RWPE2 (cell line): Measurements from ENCODE around the gene SAC3D1.

Source experiments
- ATAC-seq: fragments of 200-7000 bp; cut with Tn5 transposase; 3 replicates; pipeline ENCODE4 v1.9.1; 2021; ENCODE audit warnings: low read depth
- DNase-seq: peaks from one replicate; pipeline ENCODE4 v3.0.0-alpha.2; 2020; ENCODE audit warnings: low spot score
- H3K27ac ChIP-seq: fragments of 450-650 bp; 2 replicates; pipeline ENCODE4 v1.5.1; 2017; ENCODE audit warnings: mild to moderate bottlenecking; ENCODE audit not compliant: poor library complexity, severe bottlenecking
- H3K27me3 ChIP-seq: fragments of 250-450 bp; sonication (Bioruptor Pico); 2 replicates; pipeline ENCODE4 v1.5.1; 2021; ENCODE audit warnings: mild to moderate bottlenecking, moderate library complexity; ENCODE audit not compliant: insufficient read depth, poor library complexity, severe bottlenecking
- H3K36me3 ChIP-seq: fragments of 250-450 bp; sonication (Bioruptor Pico); 2 replicates; pipeline ENCODE4 v1.5.1; 2020; ENCODE audit warnings: low read depth, mild to moderate bottlenecking, moderate library complexity
- H3K4me1 ChIP-seq: fragments of 250-450 bp; sonication (Bioruptor Pico); 2 replicates; pipeline ENCODE4 v1.5.1; 2021; ENCODE audit warnings: mild to moderate bottlenecking, moderate library complexity; ENCODE audit not compliant: insufficient read depth, poor library complexity, severe bottlenecking
- H3K4me3 ChIP-seq: fragments of 250-450 bp; sonication (Bioruptor Pico); 2 replicates; pipeline ENCODE4 v1.5.1; 2021; ENCODE audit warnings: mild to moderate bottlenecking, moderate library complexity; ENCODE audit not compliant: severe bottlenecking
- H3K9me3 ChIP-seq: fragments of 250-450 bp; sonication (Bioruptor Pico); 2 replicates; pipeline ENCODE4 v1.5.1; 2021; ENCODE audit warnings: mild to moderate bottlenecking, moderate library complexity; ENCODE audit not compliant: severe bottlenecking
- TF ChIP-seq, protein P1 (sequence below): fragments of 450-650 bp; IDR thresholded peaks from one replicate; pipeline ENCODE4 v1.5.1; 2017; ENCODE audit warnings: mild to moderate bottlenecking, moderate library complexity; ENCODE audit not compliant: poor library complexity, severe bottlenecking

Gene SAC3D1

DNA sequence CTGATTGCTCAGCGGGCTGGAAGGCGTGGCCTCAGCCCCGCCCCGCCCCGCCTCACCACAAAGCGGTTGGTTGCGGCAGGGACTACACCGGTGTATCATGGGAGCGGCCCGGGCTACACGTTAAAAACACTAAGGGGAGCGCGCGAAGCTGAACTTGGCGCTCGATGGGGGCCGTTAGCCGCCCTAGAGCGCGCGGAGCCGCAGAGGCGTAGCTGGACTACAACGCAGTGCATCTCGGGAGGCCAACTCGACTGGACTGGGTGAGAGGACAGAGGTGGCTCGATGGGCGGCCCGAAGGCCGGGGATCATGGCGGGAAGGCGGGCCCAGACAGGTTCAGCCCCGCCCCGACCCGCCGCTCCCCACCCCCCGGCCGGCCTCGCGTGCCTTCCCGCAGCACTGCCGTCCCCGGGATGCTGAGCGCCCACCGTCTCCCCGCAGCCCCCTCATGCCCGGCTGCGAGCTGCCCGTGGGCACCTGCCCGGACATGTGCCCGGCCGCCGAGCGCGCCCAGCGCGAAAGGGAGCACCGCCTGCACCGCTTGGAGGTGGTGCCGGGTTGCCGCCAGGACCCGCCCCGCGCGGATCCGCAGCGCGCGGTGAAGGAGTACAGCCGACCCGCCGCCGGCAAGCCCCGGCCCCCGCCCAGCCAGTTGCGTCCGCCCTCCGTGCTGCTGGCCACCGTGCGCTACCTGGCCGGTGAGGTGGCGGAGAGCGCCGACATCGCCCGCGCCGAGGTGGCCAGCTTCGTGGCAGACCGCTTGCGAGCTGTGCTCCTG is at the start of gene SAC3D1:
TSS of gene SAC3D1 (plus strand) at position 364 of the 776 bp plus-strand sequence. CDS start at position 447, 83 bp downstream.
- Histone ChIP-seq H3K4me3 (peak within 1 kb of the TSS; percentile 73), H3K9me3 (no peaks in the 10 kb centered on the region), H3K27ac (peak within 1 kb of the TSS; percentile 68), H3K27me3 (no peaks in the 10 kb centered on the region), H3K36me3 (peaks cover 22% of the 10 kb centered on the region; the same call in 1 of the 2 replicates), H3K4me1 (peaks cover 17% of the 10 kb centered on the region)
- TF ChIP-seq, protein P1, sequence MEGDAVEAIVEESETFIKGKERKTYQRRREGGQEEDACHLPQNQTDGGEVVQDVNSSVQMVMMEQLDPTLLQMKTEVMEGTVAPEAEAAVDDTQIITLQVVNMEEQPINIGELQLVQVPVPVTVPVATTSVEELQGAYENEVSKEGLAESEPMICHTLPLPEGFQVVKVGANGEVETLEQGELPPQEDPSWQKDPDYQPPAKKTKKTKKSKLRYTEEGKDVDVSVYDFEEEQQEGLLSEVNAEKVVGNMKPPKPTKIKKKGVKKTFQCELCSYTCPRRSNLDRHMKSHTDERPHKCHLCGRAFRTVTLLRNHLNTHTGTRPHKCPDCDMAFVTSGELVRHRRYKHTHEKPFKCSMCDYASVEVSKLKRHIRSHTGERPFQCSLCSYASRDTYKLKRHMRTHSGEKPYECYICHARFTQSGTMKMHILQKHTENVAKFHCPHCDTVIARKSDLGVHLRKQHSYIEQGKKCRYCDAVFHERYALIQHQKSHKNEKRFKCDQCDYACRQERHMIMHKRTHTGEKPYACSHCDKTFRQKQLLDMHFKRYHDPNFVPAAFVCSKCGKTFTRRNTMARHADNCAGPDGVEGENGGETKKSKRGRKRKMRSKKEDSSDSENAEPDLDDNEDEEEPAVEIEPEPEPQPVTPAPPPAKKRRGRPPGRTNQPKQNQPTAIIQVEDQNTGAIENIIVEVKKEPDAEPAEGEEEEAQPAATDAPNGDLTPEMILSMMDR, result no peak
- DNase-seq (peak; percentile 96), ATAC-seq (peak; percentile 92)

DNA sequence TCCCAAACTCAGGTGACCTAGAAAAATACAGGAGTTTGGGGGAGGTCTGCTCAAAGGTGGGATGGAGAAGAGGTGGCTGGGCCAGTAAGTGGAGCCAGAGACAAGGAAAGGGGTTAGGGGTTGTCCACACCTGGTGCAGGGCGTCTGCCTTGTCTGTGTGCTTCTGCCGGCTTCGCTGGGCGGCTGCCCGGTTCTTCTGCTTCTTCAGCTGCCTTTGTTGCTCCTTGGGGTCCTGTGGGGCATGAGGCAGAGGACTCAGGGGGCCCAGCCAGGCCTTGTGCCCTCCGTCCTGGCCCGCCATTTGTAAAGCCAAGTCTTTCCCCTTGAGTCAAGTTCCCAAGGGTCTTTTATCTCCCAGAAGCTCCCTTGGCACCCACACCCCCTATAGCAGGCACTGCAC is 46.7 kb upstream of the SAC3D1 start:
- no peak overlapping the region for H3K27ac ChIP-seq
- no peak overlapping the region for H3K4me3 ChIP-seq
- no peaks in the 10 kb centered on the region for H3K36me3 ChIP-seq
- no peaks in the 10 kb centered on the region for H3K4me1 ChIP-seq
- no peaks in the 10 kb centered on the region for H3K27me3 ChIP-seq
- DNase-seq (no peak), ATAC-seq (no peak)
- TF ChIP-seq, protein P1, result no peak
- H3K9me3 ChIP-seq, result no peaks in the 10 kb centered on the region

DNA sequence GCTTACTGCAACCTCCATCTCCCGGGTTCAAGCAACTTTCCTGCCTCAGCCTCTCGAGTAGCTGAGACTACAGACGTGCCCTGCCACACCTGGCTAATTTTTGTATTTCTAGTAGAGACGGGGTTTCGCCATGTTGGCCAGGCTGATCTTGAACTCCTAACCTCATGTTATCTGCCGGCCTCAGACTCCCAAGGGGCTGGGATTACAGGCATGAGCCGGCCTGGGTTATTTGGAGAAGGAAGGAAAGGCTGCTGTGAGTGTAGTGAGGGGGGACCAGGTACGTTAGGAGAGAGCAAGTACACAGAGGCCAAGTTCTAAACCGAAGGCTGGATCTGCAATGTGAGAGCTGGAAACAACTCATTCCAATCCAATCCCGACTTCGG is 44.7 kb upstream of the SAC3D1 start:
- TF ChIP-seq, protein P1, result no peak
- peak overlapping the region; percentile 9 for H3K27ac ChIP-seq
- DNase-seq, result no peak
- no peaks in the 10 kb centered on the region for H3K4me1 ChIP-seq
- no peak for ATAC-seq
- H3K27me3 ChIP-seq, result no peaks in the 10 kb centered on the region
- no peaks in the 10 kb centered on the region for H3K9me3 ChIP-seq
- H3K36me3 ChIP-seq, result no peaks in the 10 kb centered on the region
- H3K4me3 ChIP-seq, result no peak overlapping the region

DNA sequence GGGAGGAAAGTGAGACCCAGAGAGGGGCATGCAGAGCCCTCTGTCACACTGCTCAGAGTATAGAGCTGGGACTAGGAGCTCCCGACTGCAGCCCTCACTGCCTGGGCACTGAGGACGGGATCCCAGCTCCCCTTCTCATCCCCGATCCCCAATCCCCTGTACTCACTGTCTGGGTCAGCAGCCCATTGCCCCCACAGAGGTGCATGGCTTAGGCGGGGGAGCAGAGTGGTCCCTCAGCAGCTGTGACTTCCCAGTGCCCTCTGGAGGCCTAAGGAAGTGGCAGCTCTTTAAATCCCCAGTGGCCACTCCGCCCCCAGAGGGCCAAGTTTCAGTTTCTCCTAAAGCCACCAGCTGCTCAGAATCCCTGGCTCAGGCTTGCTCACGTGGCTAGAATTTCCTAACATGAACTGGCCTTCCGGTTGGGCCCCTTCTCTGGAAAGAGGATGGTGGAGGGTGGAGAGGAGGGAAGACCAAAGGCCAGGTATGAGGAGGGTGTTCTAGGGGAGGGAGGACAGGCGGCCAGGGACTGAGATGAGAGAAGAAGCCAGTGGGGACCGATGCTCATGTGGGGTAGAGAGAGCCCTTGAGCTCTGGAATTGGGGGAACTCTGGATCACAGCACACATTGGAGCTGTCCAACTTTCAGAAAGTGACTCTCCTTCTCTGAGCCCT is 44.2 kb upstream of the SAC3D1 start, which contains the start of gene BATF2:
TSS of gene BATF2 (minus strand) at position 262 of the 671 bp plus-strand sequence. CDS start at position 205, 57 bp downstream.
- no peaks in the 10 kb centered on the region for H3K9me3 ChIP-seq
- no peaks in the 10 kb centered on the region for H3K36me3 ChIP-seq
- peak; percentile 83 for ATAC-seq
- DNase-seq, result no peak
- no peak within 1 kb of the TSS for H3K4me3 ChIP-seq
- peak within 1 kb of the TSS; percentile 9 for H3K27ac ChIP-seq
- no peaks in the 10 kb centered on the region for H3K27me3 ChIP-seq
- H3K4me1 ChIP-seq, result no peaks in the 10 kb centered on the region
- TF ChIP-seq, protein P1, result peak; percentile 70

DNA sequence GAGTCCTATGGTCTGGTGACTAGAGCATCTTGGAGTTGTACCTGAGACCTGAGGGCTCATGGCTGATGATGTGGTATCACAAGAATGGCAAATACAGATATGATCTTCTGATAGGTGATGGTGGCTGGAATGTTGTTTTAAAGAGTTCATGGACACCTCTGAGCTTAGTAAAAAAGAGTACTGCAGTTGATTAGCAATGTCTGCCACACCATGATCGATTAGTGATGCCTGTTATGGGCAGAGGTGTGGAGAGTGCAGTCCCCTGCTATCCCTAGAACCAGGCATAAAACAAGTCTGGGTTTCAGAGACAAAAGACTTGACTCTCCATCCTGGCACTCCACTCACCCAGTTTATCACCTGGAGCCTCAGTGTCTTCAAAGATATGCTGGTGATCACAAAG is 42.9 kb upstream of the SAC3D1 start:
- H3K9me3 ChIP-seq, result no peaks in the 10 kb centered on the region
- DNase-seq (no peak), ATAC-seq (no peak)
- H3K4me3 ChIP-seq, result no peak overlapping the region
- H3K4me1 ChIP-seq, result no peaks in the 10 kb centered on the region
- H3K36me3 ChIP-seq, result no peaks in the 10 kb centered on the region
- no peak overlapping the region for H3K27ac ChIP-seq
- TF ChIP-seq, protein P1, result no peak
- H3K27me3 ChIP-seq, result no peaks in the 10 kb centered on the region
